ENCODE data around the gene EMSY. TPM values are rescaled to one million over a fixed set of nuclear protein-coding genes. Genes with fewer than 3 reads are reported as not detected.
A peak's percentile ranks its signal among the peaks of the same experiment; 100 is the strongest.
"Not testable (repeated sequence)": the region's sequence is repeated elsewhere in the genome, so short reads cannot be mapped to it uniquely, and the experiment has no call there.

Gene EMSY
- total and polyA plus RNA-seq, 4 donors: 3.6 to 35.0 (median 17.8) TPM

GRCh38 chr11:76577921-76578653, 133.3 kb downstream of the EMSY start:
- Histone ChIP-seq H3K27ac (ENCODE audit: low read depth in 1 of 2, low read length in 2 of 2) (peak overlapping the region in 1 of 2 donors; percentile 87), H3K9me3 (ENCODE audit: control insufficient read depth, low read length) (no peaks in the 10 kb centered on the region), H3K36me3 (ENCODE audit: control insufficient read depth in 1 of 2, insufficient read depth in 2 of 2, low read length in 1 of 2) (no peaks in the 10 kb centered on the region), H3K27me3 (ENCODE audit: control insufficient read depth in 1 of 2, insufficient read depth in 2 of 2, low read length in 1 of 2) (no peaks in the 10 kb centered on the region), H3K4me1 (ENCODE audit: control insufficient read depth in 1 of 2, insufficient read depth in 2 of 2, low read length in 2 of 2) (peaks cover 0 to 4% of the 10 kb centered on the region in 2 donors), H3K4me3 (ENCODE audit: low read length in 2 of 2) (no peak overlapping the region)
- intact Hi-C loops (cut with DNase I): loop anchor here (1.0 to 5.0 kb wide), 4 partner anchors 23 to 99 kb away; no protein-coding TSS in a partner anchor
- ATAC-seq (ENCODE audit: low FRiP score) (peak; percentile 17), DNase-seq (peak in 1 of 2 donors; percentile 36)
- WGBS, 2 donors: 64 to 72% methylated on average over 11 of the region's 11 CpGs

- 26 to 37% methylated on average over 11 of the region's 11 CpGs for WGBS, 2 donors
- DNase-seq: peak; percentile 84 to 85
- peak; percentile 91 for ATAC-seq (ENCODE audit: low FRiP score)
- H3K27ac ChIP-seq (ENCODE audit: low read depth in 1 of 2, low read length in 2 of 2): peak overlapping the region in 1 of 2 donors; percentile 87
- H3K9me3 ChIP-seq (ENCODE audit: control insufficient read depth, low read length): no peaks in the 10 kb centered on the region
- intact Hi-C loops (cut with DNase I): loop anchor here (1.0 to 5.0 kb wide), 4 partner anchors 23 to 99 kb away; no protein-coding TSS in a partner anchor
- H3K27me3 ChIP-seq (ENCODE audit: control insufficient read depth in 1 of 2, insufficient read depth in 2 of 2, low read length in 1 of 2): no peaks in the 10 kb centered on the region
- H3K4me3 ChIP-seq (ENCODE audit: low read length in 2 of 2): no peak overlapping the region
- peaks cover 0 to 4% of the 10 kb centered on the region in 2 donors for H3K4me1 ChIP-seq (ENCODE audit: control insufficient read depth in 1 of 2, insufficient read depth in 2 of 2, low read length in 2 of 2)
- H3K36me3 ChIP-seq (ENCODE audit: control insufficient read depth in 1 of 2, insufficient read depth in 2 of 2, low read length in 1 of 2): no peaks in the 10 kb centered on the region
These were observed 133.8 kb downstream of the EMSY start for GRCh38 chr11:76578654-76579055.

- 10 to 12% methylated on average over 18 of the region's 18 CpGs for WGBS, 2 donors
- peak overlapping the region; percentile 12 to 87 for H3K27ac ChIP-seq (ENCODE audit: low read depth in 1 of 2, low read length in 2 of 2)
- H3K4me3 ChIP-seq (ENCODE audit: low read length in 2 of 2): no peak overlapping the region
- ATAC-seq (ENCODE audit: low FRiP score) (peak; percentile 88), DNase-seq (peak; percentile 91 to 92)
- no peaks in the 10 kb centered on the region for H3K36me3 ChIP-seq (ENCODE audit: control insufficient read depth in 1 of 2, insufficient read depth in 2 of 2, low read length in 1 of 2)
- intact Hi-C loops (cut with DNase I): loop anchor here (5.0 kb wide), 3 partner anchors 33 to 98 kb away; no protein-coding TSS in a partner anchor
- H3K4me1 ChIP-seq (ENCODE audit: control insufficient read depth in 1 of 2, insufficient read depth in 2 of 2, low read length in 2 of 2): peaks cover 0 to 4% of the 10 kb centered on the region in 2 donors
- H3K9me3 ChIP-seq (ENCODE audit: control insufficient read depth, low read length): no peaks in the 10 kb centered on the region
- no peaks in the 10 kb centered on the region for H3K27me3 ChIP-seq (ENCODE audit: control insufficient read depth in 1 of 2, insufficient read depth in 2 of 2, low read length in 1 of 2)
These were observed 134.4 kb downstream of the EMSY start for GRCh38 chr11:76579056-76579751.

GRCh38 chr11:76579752-76580151, 134.9 kb downstream of the EMSY start:
- Histone ChIP-seq H3K27ac (ENCODE audit: low read depth in 1 of 2, low read length in 2 of 2) (peak overlapping the region; percentile 12 to 87), H3K4me1 (ENCODE audit: control insufficient read depth in 1 of 2, insufficient read depth in 2 of 2, low read length in 2 of 2) (peaks cover 0 to 4% of the 10 kb centered on the region in 2 donors), H3K27me3 (ENCODE audit: control insufficient read depth in 1 of 2, insufficient read depth in 2 of 2, low read length in 1 of 2) (no peaks in the 10 kb centered on the region), H3K4me3 (ENCODE audit: low read length in 2 of 2) (no peak overlapping the region), H3K9me3 (ENCODE audit: control insufficient read depth, low read length) (no peaks in the 10 kb centered on the region), H3K36me3 (ENCODE audit: control insufficient read depth in 1 of 2, insufficient read depth in 2 of 2, low read length in 1 of 2) (no peaks in the 10 kb centered on the region)
- DNase-seq: peak in 1 of 2 donors; percentile 42
- intact Hi-C loops (cut with DNase I): loop anchor here (5.0 kb wide), 3 partner anchors 33 to 98 kb away; no protein-coding TSS in a partner anchor
- no peak for ATAC-seq (ENCODE audit: low FRiP score)
- 77 to 99% methylated on average over 5 of the region's 5 CpGs for WGBS, 2 donors

GRCh38 chr11:76582471-76582870, 137.7 kb downstream of the EMSY start:
- H3K27ac ChIP-seq (ENCODE audit: low read depth in 1 of 2, low read length in 2 of 2); intact Hi-C loops (cut with DNase I); H3K4me1 ChIP-seq (ENCODE audit: control insufficient read depth in 1 of 2, insufficient read depth in 2 of 2, low read length in 2 of 2); H3K36me3 ChIP-seq (ENCODE audit: control insufficient read depth in 1 of 2, insufficient read depth in 2 of 2, low read length in 1 of 2); ATAC-seq (ENCODE audit: low FRiP score); H3K4me3 ChIP-seq (ENCODE audit: low read length in 2 of 2); H3K9me3 ChIP-seq (ENCODE audit: control insufficient read depth, low read length); H3K27me3 ChIP-seq (ENCODE audit: control insufficient read depth in 1 of 2, insufficient read depth in 2 of 2, low read length in 1 of 2): not testable (repeated sequence)
- peak; percentile 43 to 69 for DNase-seq
- 89 to 91% methylated on average over 29 to 31 of the region's 31 CpGs for WGBS, 2 donors

- H3K9me3 ChIP-seq (ENCODE audit: control insufficient read depth, low read length): no peaks in the 10 kb centered on the region
- ATAC-seq (ENCODE audit: low FRiP score): peak; percentile 8
- H3K4me1 ChIP-seq (ENCODE audit: control insufficient read depth in 1 of 2, insufficient read depth in 2 of 2, low read length in 2 of 2): no peaks in the 10 kb centered on the region
- DNase-seq: no peak
- no peaks in the 10 kb centered on the region for H3K36me3 ChIP-seq (ENCODE audit: control insufficient read depth in 1 of 2, insufficient read depth in 2 of 2, low read length in 1 of 2)
- H3K27me3 ChIP-seq (ENCODE audit: control insufficient read depth in 1 of 2, insufficient read depth in 2 of 2, low read length in 1 of 2): no peaks in the 10 kb centered on the region
- WGBS, 2 donors: 68 to 74% methylated on average over 5 of the region's 5 CpGs
- H3K4me3 ChIP-seq (ENCODE audit: low read length in 2 of 2): no peak overlapping the region
- no peak overlapping the region for H3K27ac ChIP-seq (ENCODE audit: low read depth in 1 of 2, low read length in 2 of 2)
- intact Hi-C loops (cut with DNase I): no loop called here
These were observed 143.1 kb downstream of the EMSY start for GRCh38 chr11:76587820-76588454.

- H3K27me3 ChIP-seq (ENCODE audit: control insufficient read depth in 1 of 2, insufficient read depth in 2 of 2, low read length in 1 of 2): no peaks in the 10 kb centered on the region
- intact Hi-C loops (cut with DNase I): no loop called here
- DNase-seq (peak in 1 of 2 donors; percentile 89), ATAC-seq (ENCODE audit: low FRiP score) (peak; percentile 80)
- H3K27ac ChIP-seq (ENCODE audit: low read depth in 1 of 2, low read length in 2 of 2): no peak overlapping the region
- no peaks in the 10 kb centered on the region for H3K9me3 ChIP-seq (ENCODE audit: control insufficient read depth, low read length)
- H3K4me1 ChIP-seq (ENCODE audit: control insufficient read depth in 1 of 2, insufficient read depth in 2 of 2, low read length in 2 of 2): no peaks in the 10 kb centered on the region
- WGBS, 2 donors: 69 to 77% methylated on average over 25 of the region's 25 CpGs
- H3K4me3 ChIP-seq (ENCODE audit: low read length in 2 of 2): no peak overlapping the region
- H3K36me3 ChIP-seq (ENCODE audit: control insufficient read depth in 1 of 2, insufficient read depth in 2 of 2, low read length in 1 of 2): no peaks in the 10 kb centered on the region
These were observed 143.9 kb downstream of the EMSY start for GRCh38 chr11:76588455-76589325.

- peak; percentile 22 for ATAC-seq (ENCODE audit: low FRiP score)
- no peaks in the 10 kb centered on the region for H3K27me3 ChIP-seq (ENCODE audit: control insufficient read depth in 1 of 2, insufficient read depth in 2 of 2, low read length in 1 of 2)
- WGBS, 2 donors: 96 to 98% methylated on average over 10 of the region's 10 CpGs
- no peak overlapping the region for H3K27ac ChIP-seq (ENCODE audit: low read depth in 1 of 2, low read length in 2 of 2)
- H3K4me3 ChIP-seq (ENCODE audit: low read length in 2 of 2): no peak overlapping the region
- intact Hi-C loops (cut with DNase I): no loop called here
- no peak for DNase-seq
- no peaks in the 10 kb centered on the region for H3K9me3 ChIP-seq (ENCODE audit: control insufficient read depth, low read length)
- H3K4me1 ChIP-seq (ENCODE audit: control insufficient read depth in 1 of 2, insufficient read depth in 2 of 2, low read length in 2 of 2): no peaks in the 10 kb centered on the region
- no peaks in the 10 kb centered on the region for H3K36me3 ChIP-seq (ENCODE audit: control insufficient read depth in 1 of 2, insufficient read depth in 2 of 2, low read length in 1 of 2)
These were observed 144.7 kb downstream of the EMSY start for GRCh38 chr11:76589477-76589876.
